ENCODE data around the gene CUL5. TPM values are rescaled to one million over a fixed set of nuclear protein-coding genes. Genes with fewer than 3 reads are reported as not detected.

CUL5 gene
- polyA plus RNA-seq, 1 of the 3 experiments (the other 2 are of a cell fraction) = 8.0 TPM

DNA sequence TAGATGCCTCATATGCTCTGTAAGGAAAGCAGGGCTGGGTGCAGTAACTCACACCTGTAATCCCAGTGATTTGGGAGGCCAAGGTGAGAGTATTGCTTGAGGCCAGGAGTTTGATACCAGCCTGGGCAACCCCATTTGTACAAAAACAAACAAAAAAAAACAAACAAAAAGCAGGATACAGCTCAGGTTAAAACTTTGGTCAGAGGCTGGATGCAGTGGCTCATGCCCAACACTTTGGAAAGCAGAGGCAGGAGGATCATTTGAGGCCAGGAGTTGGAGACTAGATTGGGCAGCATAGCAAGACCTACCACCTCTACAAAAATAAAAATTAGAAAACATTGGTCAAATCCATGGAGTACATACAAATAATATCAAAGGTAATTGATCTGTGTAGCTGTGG is 7.9 kb downstream of the CUL5 start:
- no peak overlapping the region for H2AFZ ChIP-seq (ENCODE audit: low read depth)
- H3K27ac ChIP-seq (ENCODE audit: low read depth in 2 of 2, low read length in 1 of 2) = no peak overlapping the region
- H3K36me3 ChIP-seq (replicated peaks in 1 of 2; ENCODE audit: control insufficient read depth in 1 of 2, insufficient read depth in 2 of 2, low read length in 1 of 2) = peaks cover 0 to 7% of the 10 kb centered on the region in 2 experiments
- H3K9ac ChIP-seq = no peak overlapping the region
- peaks cover 91% of the 10 kb centered on the region for H4K20me1 ChIP-seq (ENCODE audit: insufficient read depth)
- no peak for TF ChIP-seq NRF1 (IDR thresholded peaks at IDR 0.05; ENCODE audit: low read depth, low read length)
- no peak for TF ChIP-seq EP300 (IDR thresholded peaks at IDR 0.05; ENCODE audit: borderline replicate concordance in 1 of 2, low read depth in 1 of 2, low read length in 1 of 2)
- TF ChIP-seq JUND (IDR thresholded peaks at IDR 0.05) = no peak
- no peak for TF ChIP-seq NFIC (IDR thresholded peaks at IDR 0.05; ENCODE audit: borderline replicate concordance)
- no peak for TF ChIP-seq SIN3A (IDR thresholded peaks at IDR 0.05; ENCODE audit: borderline replicate concordance, low read depth, low read length)
- TF ChIP-seq MEF2A (IDR thresholded peaks at IDR 0.05; ENCODE audit: borderline replicate concordance, low read depth) = no peak
- no peak for TF ChIP-seq CHD2 (IDR thresholded peaks at IDR 0.05; ENCODE audit: low read length, partially characterized antibody)
- no peak for TF ChIP-seq SMC3 (IDR thresholded peaks at IDR 0.05; ENCODE audit: low read depth, low read length)
- no peak for TF ChIP-seq TCF12 (IDR thresholded peaks at IDR 0.05)
- no peak for TF ChIP-seq ELF1 (IDR thresholded peaks at IDR 0.05)
- TF ChIP-seq POLR2AphosphoS5 (IDR thresholded peaks at IDR 0.05; ENCODE audit: low read depth, low read length) = no peak
- no peak for TF ChIP-seq CTCF (IDR thresholded peaks at IDR 0.05)
- no peak overlapping the region for H3K4me2 ChIP-seq
- peaks cover 0 to 14% of the 10 kb centered on the region in 2 experiments; a peak in 1 of 4 replicates for H3K4me1 ChIP-seq (ENCODE audit: control insufficient read depth in 1 of 2, insufficient read depth in 2 of 2, low read depth in 1 of 2, low read length in 1 of 2)
- H3K9me2 ChIP-seq = no peaks in the 10 kb centered on the region
- H3F3A ChIP-seq (replicated peaks; ENCODE audit: insufficient read depth) = no peaks in the 10 kb centered on the region
- no peak overlapping the region for H3K4me3 ChIP-seq (ENCODE audit: low read depth in 2 of 2, low read length in 1 of 2)
- ChIA-PET CTCF (no interaction called here), POLR2A (no interaction called here)
- H3K27me3 ChIP-seq (ENCODE audit: insufficient read depth) = no peaks in the 10 kb centered on the region
- no peaks in the 10 kb centered on the region for H3K9me3 ChIP-seq
- no peak for DNase-seq
- peaks cover 100% of the 10 kb centered on the region for H3K79me2 ChIP-seq (ENCODE audit: insufficient read depth)

- CTCF ChIA-PET = interaction anchor here (0.9 to 2.2 kb wide), 2 partner anchors 10 kb away, joined by 3 to 8 read pairs; partner anchors contain the start of gene CUL5
Observed at GRCh38 chr11:108018708-108019107, 10.0 kb downstream of the CUL5 start.

More at GRCh38 chr11:108018708-108019107, 10.0 kb downstream of the CUL5 start:
- Histone ChIP-seq H3F3A (replicated peaks; ENCODE audit: insufficient read depth) (no peaks in the 10 kb centered on the region), H3K9ac (no peak overlapping the region), H4K20me1 (ENCODE audit: insufficient read depth) (peaks cover 87% of the 10 kb centered on the region), H3K4me2 (no peak overlapping the region), H3K79me2 (ENCODE audit: insufficient read depth) (peaks cover 99% of the 10 kb centered on the region), H2AFZ (ENCODE audit: low read depth) (no peak overlapping the region), H3K27ac (ENCODE audit: low read depth in 2 of 2, low read length in 1 of 2) (no peak overlapping the region), H3K27me3 (ENCODE audit: insufficient read depth) (no peaks in the 10 kb centered on the region), H3K4me3 (ENCODE audit: low read depth in 2 of 2, low read length in 1 of 2) (no peak overlapping the region), H3K9me3 (no peaks in the 10 kb centered on the region), H3K36me3 (replicated peaks in 1 of 2; ENCODE audit: control insufficient read depth in 1 of 2, insufficient read depth in 2 of 2, low read length in 1 of 2) (peaks cover 0 to 4% of the 10 kb centered on the region in 2 experiments), H3K9me2 (no peaks in the 10 kb centered on the region), H3K4me1 (ENCODE audit: control insufficient read depth in 1 of 2, insufficient read depth in 2 of 2, low read depth in 1 of 2, low read length in 1 of 2) (peaks cover 0 to 6% of the 10 kb centered on the region in 2 experiments; a peak in 1 of 4 replicates)
- TF ChIP-seq RAD21 (IDR thresholded peaks at IDR 0.05; ENCODE audit: low read length) (no peak), RFX5 (IDR thresholded peaks at IDR 0.05; ENCODE audit: low read length) (no peak), POLR2AphosphoS5 (IDR thresholded peaks at IDR 0.05; ENCODE audit: low read depth, low read length) (no peak), REST (IDR thresholded peaks at IDR 0.05; ENCODE audit: low read depth, low read length) (no peak), USF2 (IDR thresholded peaks at IDR 0.05; ENCODE audit: borderline replicate concordance, low read depth, low read length) (no peak), ELF1 (IDR thresholded peaks at IDR 0.05) (no peak), SMC3 (IDR thresholded peaks at IDR 0.05; ENCODE audit: low read depth, low read length) (no peak)
- WGBS (ENCODE audit: low lambda C conversion rate) = 100% methylated on average over 2 of the region's 2 CpGs
- no peak for DNase-seq
- POLR2A ChIA-PET = interaction anchor here (0.7 to 1.4 kb wide), 2 partner anchors 10 to 14 kb away, joined by 3 to 7 read pairs; partner anchors contain the start of gene CUL5
